Breast epithelium (tissue), 4 donors: ENCODE data around the gene ATN1. TPM values are rescaled to one million over a fixed set of nuclear protein-coding genes. Genes with fewer than 3 reads are reported as not detected.
A peak's percentile ranks its signal among the peaks of the same experiment; 100 is the strongest.

Experiments
- DNase-seq, 2 donors: peaks; one replicate each; pipeline ENCODE4 v3.0.0-alpha.2; 2019; ENCODE audit warnings: low spot score in 2 of 2
- H3K27ac ChIP-seq, 2 donors: fragments of 200-600 bp; sonication (generic) in 1 of 2; one replicate each; pipeline ENCODE4 v1.5.1; 2016 to 2019; ENCODE audit warnings: mild to moderate bottlenecking in 1 of 2
- H3K27me3 ChIP-seq, 2 donors: fragments of 200-600 bp; sonication (generic) in 1 of 2; one replicate each; pipeline versions ENCODE4 v1.5.1 to v1.6.0; 2017 to 2019; ENCODE audit warnings: control low read depth in 1 of 2, mild to moderate bottlenecking in 1 of 2
- H3K36me3 ChIP-seq: fragments of 200-600 bp; one replicate; pipeline ENCODE4 v1.5.1; 2019
- H3K4me1 ChIP-seq, 2 donors: fragments of 200-600 bp; sonication (generic); one replicate each; pipeline ENCODE4 v1.5.1; 2016 to 2019; ENCODE audit warnings: control low read depth in 1 of 2
- H3K4me3 ChIP-seq, 3 donors: fragments of 200-600 bp; sonication (generic); 1 replicate in 2 of 3; 2 replicates in 1 of 3; pipeline ENCODE4 v1.5.1; 2016 to 2019; ENCODE audit warnings: mild to moderate bottlenecking in 3 of 3, moderate library complexity in 2 of 3
- H3K9me3 ChIP-seq, 2 donors: fragments of 200-600 bp; sonication (generic) in 1 of 2; one replicate each; pipeline ENCODE4 v1.5.1; 2016 to 2019; ENCODE audit warnings: control low read depth in 1 of 2
- POLR2A ChIP-seq: fragments of 450-650 bp; IDR thresholded peaks from one replicate; pipeline ENCODE4 v1.6.1; 2016; ENCODE audit warnings: antibody characterized with exemption, mild to moderate bottlenecking, moderate library complexity
- POLR2AphosphoS5 ChIP-seq, 3 donors: sonication (generic); formaldehyde crosslinking; IDR thresholded peaks; one replicate each; pipeline ENCODE4 v1.6.1; 2017; ENCODE audit warnings: antibody characterized with exemption in 3 of 3
- intact Hi-C: fragments of 100-400 bp; cut with DNase I; formaldehyde crosslinking; loops from one replicate; pipeline ENCODE4 v1.15.1; 2023; ENCODE audit warnings: low total_unique reads
- total RNA-seq, 3 donors: library from RNA; depleted of rRNA; stranded (reverse); fragments of >200 nt; gene quantifications; one replicate each; pipeline ENCODE4 v1.1.0, GENCODE V29; 2016
- TF ChIP-seq, protein P1 (sequence below), 3 donors: fragments of 450-650 bp; IDR thresholded peaks; one replicate each; pipeline ENCODE4 v1.5.1; 2016 to 2017; ENCODE audit warnings: antibody characterized with exemption in 3 of 3, mild to moderate bottlenecking in 3 of 3, moderate library complexity in 3 of 3

Gene ATN1
- total RNA-seq, 3 donors from 2014 or later: 57.9 to 96.4 (median 59.7) TPM

DNA sequence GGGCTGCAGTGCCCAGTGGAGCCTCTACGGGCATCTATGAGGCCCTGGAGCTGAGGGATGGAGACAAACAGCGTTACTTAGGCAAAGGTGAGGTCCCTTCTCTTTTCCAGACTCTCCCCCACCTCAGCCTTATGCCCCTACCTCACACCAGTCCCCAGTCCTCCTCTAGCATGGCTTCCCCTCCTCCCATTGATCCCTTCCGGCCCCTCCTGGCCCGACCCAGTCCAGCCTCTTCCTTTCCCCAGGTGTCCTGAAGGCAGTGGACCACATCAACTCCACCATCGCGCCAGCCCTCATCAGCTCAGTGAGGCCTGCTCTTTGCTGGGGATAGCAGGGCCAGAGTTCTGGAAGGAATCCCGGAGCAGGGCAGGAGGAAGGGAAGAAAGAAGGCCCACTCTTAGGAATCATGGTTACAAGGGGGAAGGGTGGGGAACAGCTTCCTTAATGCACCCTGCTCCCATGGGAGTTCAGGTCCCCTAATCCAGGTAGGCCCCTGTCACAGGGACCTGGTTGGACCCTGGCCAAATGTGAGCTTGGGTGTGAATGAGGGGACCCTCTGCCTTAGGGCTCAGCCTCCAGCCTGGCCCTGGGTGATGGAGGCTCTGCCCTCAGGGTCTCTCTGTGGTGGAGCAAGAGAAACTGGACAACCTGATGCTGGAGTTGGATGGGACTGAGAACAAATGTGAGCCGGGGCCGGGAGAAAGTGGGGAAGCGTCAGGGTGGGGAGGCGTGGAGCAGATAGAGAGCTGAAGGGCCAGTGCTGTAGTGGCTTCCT lies 11.1 kb upstream of the ATN1 start:
- H3K4me1 ChIP-seq: peaks cover 0 to 5% of the 10 kb centered on the region in 2 donors
- H3K4me3 ChIP-seq: no peak overlapping the region
- intact Hi-C loops: no loop called here
- H3K27ac ChIP-seq: no peak overlapping the region
- H3K9me3 ChIP-seq: no peaks in the 10 kb centered on the region
- TF ChIP-seq, protein P1, sequence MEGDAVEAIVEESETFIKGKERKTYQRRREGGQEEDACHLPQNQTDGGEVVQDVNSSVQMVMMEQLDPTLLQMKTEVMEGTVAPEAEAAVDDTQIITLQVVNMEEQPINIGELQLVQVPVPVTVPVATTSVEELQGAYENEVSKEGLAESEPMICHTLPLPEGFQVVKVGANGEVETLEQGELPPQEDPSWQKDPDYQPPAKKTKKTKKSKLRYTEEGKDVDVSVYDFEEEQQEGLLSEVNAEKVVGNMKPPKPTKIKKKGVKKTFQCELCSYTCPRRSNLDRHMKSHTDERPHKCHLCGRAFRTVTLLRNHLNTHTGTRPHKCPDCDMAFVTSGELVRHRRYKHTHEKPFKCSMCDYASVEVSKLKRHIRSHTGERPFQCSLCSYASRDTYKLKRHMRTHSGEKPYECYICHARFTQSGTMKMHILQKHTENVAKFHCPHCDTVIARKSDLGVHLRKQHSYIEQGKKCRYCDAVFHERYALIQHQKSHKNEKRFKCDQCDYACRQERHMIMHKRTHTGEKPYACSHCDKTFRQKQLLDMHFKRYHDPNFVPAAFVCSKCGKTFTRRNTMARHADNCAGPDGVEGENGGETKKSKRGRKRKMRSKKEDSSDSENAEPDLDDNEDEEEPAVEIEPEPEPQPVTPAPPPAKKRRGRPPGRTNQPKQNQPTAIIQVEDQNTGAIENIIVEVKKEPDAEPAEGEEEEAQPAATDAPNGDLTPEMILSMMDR (IDR thresholded peaks at IDR 0.05): no peak
- TF ChIP-seq POLR2A: no peak
- no peak for TF ChIP-seq POLR2AphosphoS5 (IDR thresholded peaks at IDR 0.05)
- no peak for DNase-seq
- H3K36me3 ChIP-seq: no peaks in the 10 kb centered on the region
- H3K27me3 ChIP-seq: no peaks in the 10 kb centered on the region

DNA sequence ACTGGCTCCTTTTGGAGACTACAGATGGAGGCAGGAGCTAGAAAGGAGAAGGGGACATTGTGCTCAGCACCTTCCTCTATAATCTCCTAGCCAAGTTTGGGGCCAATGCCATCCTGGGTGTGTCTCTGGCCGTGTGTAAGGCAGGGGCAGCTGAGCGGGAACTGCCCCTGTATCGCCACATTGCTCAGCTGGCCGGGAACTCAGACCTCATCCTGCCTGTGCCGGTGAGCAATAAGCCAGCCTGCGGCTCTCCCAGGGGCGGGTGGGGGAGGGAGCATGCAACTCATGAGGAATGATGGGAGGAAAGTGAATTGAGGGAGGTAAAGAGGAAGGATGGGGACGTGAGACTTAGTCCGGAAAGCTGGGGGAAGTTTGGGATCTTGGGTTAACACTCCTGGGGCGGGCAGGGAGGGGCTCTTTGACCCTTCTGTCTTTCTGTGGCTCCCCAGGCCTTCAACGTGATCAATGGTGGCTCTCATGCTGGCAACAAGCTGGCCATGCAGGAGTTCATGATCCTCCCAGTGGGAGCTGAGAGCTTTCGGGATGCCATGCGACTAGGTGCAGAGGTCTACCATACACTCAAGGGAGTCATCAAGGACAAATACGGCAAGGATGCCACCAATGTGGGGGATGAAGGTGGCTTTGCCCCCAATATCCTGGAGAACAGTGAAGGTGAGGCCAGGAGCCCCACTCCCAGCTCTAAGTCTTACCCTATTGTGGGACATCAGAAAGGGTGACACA lies 10.1 kb upstream of the ATN1 start:
- Histone ChIP-seq H3K4me3 (no peak overlapping the region), H3K4me1 (peaks cover 0 to 5% of the 10 kb centered on the region in 2 donors), H3K27ac (no peak overlapping the region), H3K9me3 (no peaks in the 10 kb centered on the region), H3K27me3 (no peaks in the 10 kb centered on the region), H3K36me3 (no peaks in the 10 kb centered on the region)
- intact Hi-C loops: no loop called here
- TF ChIP-seq, protein P1 (IDR thresholded peaks at IDR 0.05): no peak
- TF ChIP-seq POLR2A (no peak), POLR2AphosphoS5 (IDR thresholded peaks at IDR 0.05) (no peak)
- DNase-seq: no peak

DNA sequence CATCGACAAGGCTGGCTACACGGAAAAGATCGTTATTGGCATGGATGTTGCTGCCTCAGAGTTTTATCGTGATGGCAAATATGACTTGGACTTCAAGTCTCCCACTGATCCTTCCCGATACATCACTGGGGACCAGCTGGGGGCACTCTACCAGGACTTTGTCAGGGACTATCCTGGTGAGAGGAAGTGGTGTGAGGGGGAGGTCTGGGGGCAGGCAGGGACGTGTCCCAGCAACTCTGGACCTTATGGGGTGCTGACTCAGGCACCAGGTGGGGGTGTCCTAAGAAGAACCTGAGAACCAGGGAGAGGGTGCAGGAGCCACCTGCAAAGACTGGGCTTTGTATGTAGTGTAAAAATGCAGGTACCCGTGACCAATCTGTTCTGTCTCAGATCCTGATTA lies 8.2 kb upstream of the ATN1 start:
- TF ChIP-seq, protein P1 (IDR thresholded peaks at IDR 0.05): no peak
- TF ChIP-seq POLR2A: no peak
- no peak for TF ChIP-seq POLR2AphosphoS5 (IDR thresholded peaks at IDR 0.05)
- Histone ChIP-seq H3K36me3 (no peaks in the 10 kb centered on the region), H3K4me3 (no peak overlapping the region), H3K4me1 (peaks cover 2 to 3% of the 10 kb centered on the region in 2 donors), H3K27me3 (no peaks in the 10 kb centered on the region), H3K9me3 (no peaks in the 10 kb centered on the region), H3K27ac (no peak overlapping the region)
- no peak for DNase-seq
- intact Hi-C loops: no loop called here

DNA sequence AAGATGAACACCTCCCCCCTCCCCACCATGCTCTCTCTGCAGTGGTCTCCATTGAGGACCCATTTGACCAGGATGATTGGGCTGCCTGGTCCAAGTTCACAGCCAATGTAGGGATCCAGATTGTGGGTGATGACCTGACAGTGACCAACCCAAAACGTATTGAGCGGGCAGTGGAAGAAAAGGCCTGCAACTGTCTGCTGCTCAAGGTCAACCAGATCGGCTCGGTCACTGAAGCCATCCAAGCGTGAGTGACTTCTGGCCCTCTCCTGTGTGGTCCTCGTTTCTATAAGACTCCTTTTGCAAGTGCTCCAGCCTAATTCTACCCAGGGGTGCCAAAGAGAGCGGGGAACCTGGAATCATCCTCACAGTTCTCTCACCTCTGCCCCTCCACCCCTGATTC lies 6.2 kb upstream of the ATN1 start:
- intact Hi-C loops: no loop called here
- H3K4me1 ChIP-seq: peaks cover 9 to 13% of the 10 kb centered on the region in 2 donors
- H3K36me3 ChIP-seq: no peaks in the 10 kb centered on the region
- no peaks in the 10 kb centered on the region for H3K27me3 ChIP-seq
- DNase-seq: no peak
- H3K27ac ChIP-seq: peak overlapping the region in 1 of 2 donors; percentile 7
- TF ChIP-seq POLR2A: no peak
- no peak overlapping the region for H3K4me3 ChIP-seq
- H3K9me3 ChIP-seq: no peaks in the 10 kb centered on the region

DNA sequence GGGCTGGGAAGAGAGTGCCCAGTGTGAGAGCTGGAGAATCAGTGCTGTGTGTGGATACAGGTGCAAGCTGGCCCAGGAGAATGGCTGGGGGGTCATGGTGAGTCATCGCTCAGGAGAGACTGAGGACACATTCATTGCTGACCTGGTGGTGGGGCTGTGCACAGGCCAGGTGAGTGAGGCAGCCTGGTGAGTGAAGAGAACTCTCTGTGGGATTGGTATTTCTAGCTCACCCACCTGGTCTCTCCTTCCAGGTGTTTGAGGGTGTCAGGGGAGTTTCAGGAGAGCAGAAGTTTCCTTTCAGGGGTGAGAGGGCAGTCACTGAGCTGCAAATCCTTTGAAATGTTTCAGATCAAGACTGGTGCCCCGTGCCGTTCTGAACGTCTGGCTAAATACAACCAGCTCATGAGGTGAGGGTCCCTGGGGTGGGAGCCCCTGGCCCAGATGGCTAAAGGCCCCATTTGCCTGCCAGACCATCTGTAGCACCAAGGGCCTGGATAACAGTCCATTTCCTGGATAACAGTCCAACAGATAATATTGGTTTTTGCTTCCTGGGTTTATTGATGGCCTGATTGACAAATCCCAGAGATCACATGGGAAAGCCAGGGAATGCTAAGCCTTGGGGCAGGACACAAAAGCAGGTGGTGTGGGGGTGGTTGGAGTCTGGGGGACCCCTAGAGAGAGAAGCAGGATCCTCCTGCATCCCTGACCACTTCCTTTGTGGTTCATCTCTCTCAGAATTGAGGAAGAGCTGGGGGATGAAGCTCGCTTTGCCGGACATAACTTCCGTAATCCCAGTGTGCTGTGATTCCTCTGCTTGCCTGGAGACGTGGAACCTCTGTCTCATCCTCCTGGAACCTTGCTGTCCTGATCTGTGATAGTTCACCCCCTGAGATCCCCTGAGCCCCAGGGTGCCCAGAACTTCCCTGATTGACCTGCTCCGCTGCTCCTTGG lies 5.5 kb upstream of the ATN1 start:
- H3K36me3 ChIP-seq: no peaks in the 10 kb centered on the region
- no peak overlapping the region for H3K4me3 ChIP-seq
- H3K27ac ChIP-seq: peak overlapping the region in 1 of 2 donors; percentile 7
- no peaks in the 10 kb centered on the region for H3K9me3 ChIP-seq
- H3K4me1 ChIP-seq: peaks cover 10 to 20% of the 10 kb centered on the region in 2 donors
- H3K27me3 ChIP-seq: no peaks in the 10 kb centered on the region
- DNase-seq: no peak
- intact Hi-C loops: no loop called here
- TF ChIP-seq, protein P1 (IDR thresholded peaks at IDR 0.05): no peak
- TF ChIP-seq POLR2AphosphoS5 (IDR thresholded peaks at IDR 0.05): no peak
- no peak for TF ChIP-seq POLR2A
